HPDE6-E6E7 (cell line): ENCODE measurements around the gene OSBPL9.
"Not testable (repeated sequence)": the region's sequence is repeated elsewhere in the genome, so short reads cannot be mapped to it uniquely, and the experiment has no call there.

Experiments
- DNase-seq: peaks from one replicate; pipeline ENCODE4 v3.0.0; 2011; ENCODE audit warnings: missing footprints; ENCODE audit errors: extremely low spot score

OSBPL9 gene

DNA sequence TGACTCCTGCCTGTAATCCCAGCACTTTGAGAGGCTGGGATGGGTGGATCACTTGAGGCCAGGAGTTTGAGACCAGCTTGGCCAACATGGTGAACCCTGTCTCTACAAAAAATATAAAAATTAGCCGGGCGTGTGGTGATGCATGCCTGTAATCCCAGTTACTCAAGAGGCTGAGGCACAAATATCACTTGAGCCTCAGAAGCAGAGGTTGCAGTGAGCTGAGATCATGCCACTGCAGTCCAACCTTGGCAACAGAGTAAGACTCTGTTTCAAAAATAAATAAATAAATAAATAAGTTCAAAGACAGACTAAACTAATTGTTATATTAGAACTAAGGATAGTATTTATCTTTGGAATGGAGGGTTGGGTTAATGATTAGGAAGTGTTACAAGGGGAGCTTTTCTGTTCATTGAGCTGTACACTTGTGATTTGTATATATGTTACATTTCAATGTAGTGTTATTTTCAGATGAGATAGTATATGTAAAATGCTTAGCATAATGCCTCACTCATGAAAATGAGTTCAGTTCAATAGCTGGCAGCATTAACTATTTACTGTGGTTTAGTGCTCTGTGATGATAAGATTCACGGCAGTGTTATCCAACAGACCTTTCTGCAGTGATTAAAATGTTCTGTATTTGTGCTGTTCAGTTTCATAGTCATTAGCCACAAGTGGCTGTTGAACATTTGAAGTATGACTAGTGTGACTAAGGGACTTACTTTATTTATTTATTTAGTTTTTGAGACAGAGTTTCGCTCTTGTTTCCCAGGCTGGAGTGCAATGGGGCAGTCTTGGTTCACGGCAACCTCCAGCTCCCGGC is 47.7 kb downstream of the OSBPL9 start:
- no peak for DNase-seq

- DNase-seq, result no peak
Measured at GRCh38 chr1:51666478-51666877, 49.6 kb downstream of the OSBPL9 start.

GRCh38 chr1:51667561-51667960 is 50.7 kb downstream of the OSBPL9 start:
- DNase-seq, result no peak

DNA sequence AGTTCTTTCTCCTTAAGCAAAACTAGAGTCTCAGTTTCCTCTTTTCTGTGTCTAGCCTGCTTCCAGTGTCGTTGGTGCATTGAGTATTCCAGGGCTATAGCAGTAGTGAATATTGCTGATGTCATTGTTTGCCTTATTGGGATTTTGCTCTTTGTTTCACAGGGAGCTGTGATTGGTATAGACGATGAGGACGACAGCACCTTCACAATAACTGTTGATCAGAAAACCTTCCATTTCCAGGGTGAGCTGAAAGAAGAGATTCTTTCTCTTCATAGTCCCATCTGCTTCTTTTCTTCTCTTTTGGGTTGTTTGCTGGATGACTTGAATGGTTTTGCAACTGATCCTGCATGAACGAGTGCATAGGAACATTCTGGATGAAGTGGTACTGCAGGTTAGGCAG is 52.4 kb downstream of the OSBPL9 start:
- DNase-seq, result no peak

GRCh38 chr1:51669816-51670215 is 52.9 kb downstream of the OSBPL9 start:
- no peak for DNase-seq

GRCh38 chr1:51671527-51672325 is 54.8 kb downstream of the OSBPL9 start:
- no peak for DNase-seq

DNA sequence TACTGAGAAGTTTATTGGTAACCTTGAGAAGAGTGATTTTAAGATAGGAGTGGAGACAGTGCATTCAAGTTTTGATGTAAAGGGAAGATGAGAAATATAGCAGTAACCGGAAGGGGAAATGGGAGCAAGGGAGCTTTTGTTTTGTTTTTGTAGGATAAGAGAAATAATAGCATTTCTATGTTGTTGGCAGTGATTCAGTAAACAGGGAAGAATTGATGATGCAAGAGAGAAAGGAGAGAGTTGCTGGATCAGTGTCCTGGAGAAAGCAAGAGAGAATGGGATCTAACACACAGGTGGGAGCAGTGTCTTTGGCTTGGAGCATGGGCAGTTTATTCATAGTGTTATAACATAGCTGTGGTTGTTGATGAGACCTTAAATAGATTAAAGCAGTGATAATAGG is 56.4 kb downstream of the OSBPL9 start:
- no peak for DNase-seq

GRCh38 chr1:51675177-51675780 is 58.4 kb downstream of the OSBPL9 start:
- no peak for DNase-seq

GRCh38 chr1:51679435-51679834 is 62.5 kb downstream of the OSBPL9 start:
- no peak for DNase-seq

DNA sequence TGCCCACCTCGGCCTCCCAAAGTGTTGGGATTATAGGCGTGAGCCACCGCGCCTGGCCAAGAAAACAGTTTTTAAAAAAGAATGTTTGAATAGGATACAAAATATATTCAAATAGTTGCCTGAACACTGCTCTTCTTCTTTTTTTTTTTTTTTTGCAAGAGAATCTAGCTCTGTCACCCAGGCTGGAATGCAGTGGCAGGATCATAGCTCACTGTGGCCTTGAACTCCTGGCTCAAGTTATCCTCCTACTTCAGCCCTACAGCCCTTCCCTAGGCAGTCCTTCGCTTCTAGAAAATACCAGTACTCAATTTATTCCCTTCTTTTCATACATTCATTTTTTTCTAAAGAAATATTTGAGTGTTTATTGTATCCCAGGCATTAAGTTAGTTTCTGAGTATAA is 67.9 kb downstream of the OSBPL9 start:
- DNase-seq, result no peak

GRCh38 chr1:51686450-51686849 is 69.6 kb downstream of the OSBPL9 start:
- no peak for DNase-seq

DNA sequence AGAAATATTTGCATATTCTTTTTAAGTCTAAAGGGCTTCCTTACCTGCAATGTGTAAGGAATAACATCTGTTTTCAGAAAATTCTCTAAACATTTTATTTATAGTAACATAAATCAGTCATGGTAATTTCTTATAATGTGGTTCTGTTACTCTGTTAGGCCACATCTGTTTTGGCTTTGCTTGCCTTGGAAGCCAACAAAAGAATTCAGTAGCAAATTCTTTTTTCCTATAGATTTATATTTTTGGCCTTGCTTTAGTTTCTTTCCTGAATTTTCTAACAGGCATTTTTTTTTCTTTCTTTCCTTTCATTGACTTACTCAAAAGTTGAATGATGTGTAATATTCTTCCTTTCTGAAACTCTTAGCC is 72.2 kb downstream of the OSBPL9 start:
- DNase-seq, result no peak

DNA sequence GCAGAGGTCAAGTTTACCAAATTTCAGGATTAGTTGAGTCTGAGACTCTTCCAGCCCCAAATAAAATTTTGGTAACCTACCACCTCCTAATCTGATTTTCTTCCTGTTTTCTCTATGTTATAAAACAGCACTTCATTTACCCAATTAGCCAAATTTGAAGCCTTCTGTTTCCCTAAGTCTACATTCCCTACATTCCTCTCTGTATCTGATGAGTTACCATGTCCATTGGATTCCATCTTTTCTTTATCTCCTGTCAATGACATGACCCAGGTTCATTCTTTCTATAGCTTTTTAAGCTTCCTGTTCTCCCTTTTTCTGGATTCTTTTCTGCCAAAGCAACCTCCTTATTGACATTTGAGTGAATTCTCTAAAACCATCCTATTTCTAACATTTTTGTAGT is 72.8 kb downstream of the OSBPL9 start:
- no peak for DNase-seq

GRCh38 chr1:51690285-51690961 is 73.5 kb downstream of the OSBPL9 start:
- DNase-seq, result no peak

- DNase-seq, result no peak
Measured at GRCh38 chr1:51691920-51692319, 75.0 kb downstream of the OSBPL9 start.

- DNase-seq, result no peak
Measured at GRCh38 chr1:51693419-51694155, 76.7 kb downstream of the OSBPL9 start.

GRCh38 chr1:51697166-51697565 is 80.3 kb downstream of the OSBPL9 start:
- no peak for DNase-seq

DNA sequence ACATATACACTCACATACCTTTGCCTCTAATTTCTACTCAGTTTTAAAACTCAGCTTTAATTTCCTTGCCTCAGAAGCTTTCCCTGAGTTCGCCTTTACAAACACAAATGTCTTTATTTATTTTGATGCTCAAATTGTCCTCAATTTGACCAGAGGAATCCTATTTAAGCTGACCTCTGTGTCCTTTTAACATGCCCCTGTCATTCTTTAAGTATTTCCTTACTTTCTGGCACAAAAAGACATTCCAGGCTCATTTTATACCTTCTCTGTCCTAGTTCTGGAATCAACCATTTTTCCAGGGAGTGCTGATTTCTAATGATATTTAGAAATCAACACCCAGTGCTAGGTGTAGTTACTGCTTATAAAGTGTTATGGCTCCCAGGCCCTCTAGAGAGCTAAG is 82.5 kb downstream of the OSBPL9 start:
- no peak for DNase-seq

GRCh38 chr1:51701782-51702181 is 84.9 kb downstream of the OSBPL9 start:
- not testable (repeated sequence) for DNase-seq

- not testable (repeated sequence) for DNase-seq
Measured at GRCh38 chr1:51702220-51702619, 85.3 kb downstream of the OSBPL9 start.

- DNase-seq, result no peak
Measured at GRCh38 chr1:51705035-51705434, 88.1 kb downstream of the OSBPL9 start.
